ENCODE measurements around the gene PRKAG2.
A peak's percentile ranks its signal among the peaks of the same experiment; 100 is the strongest.

Gene PRKAG2

GRCh38 chr7:151592330-151592729 is 284.6 kb downstream of the PRKAG2 start:
- H3K27me3 ChIP-seq (ENCODE audit: control insufficient read depth in 1 of 2, insufficient read depth in 2 of 2, low read length in 2 of 2): no peaks in the 10 kb centered on the region
- no peak overlapping the region for H3K9ac ChIP-seq (ENCODE audit: low read length in 2 of 2)
- H3K4me3 ChIP-seq (ENCODE audit: low read length in 2 of 2): no peak overlapping the region
- H3K9me3 ChIP-seq (ENCODE audit: control insufficient read depth in 2 of 2, low read length in 2 of 2): no peaks in the 10 kb centered on the region
- H3K4me1 ChIP-seq (ENCODE audit: control insufficient read depth, insufficient read depth, low read length): no peaks in the 10 kb centered on the region
- H3K27ac ChIP-seq (ENCODE audit: low read length): no peak overlapping the region
- H3K36me3 ChIP-seq (ENCODE audit: control insufficient read depth in 2 of 2, insufficient read depth in 2 of 2, low read length in 2 of 2): peaks cover 2 to 14% of the 10 kb centered on the region in 2 donors

- Histone ChIP-seq H3K9ac (ENCODE audit: low read length in 2 of 2) (no peak overlapping the region), H3K9me3 (ENCODE audit: control insufficient read depth in 2 of 2, low read length in 2 of 2) (no peaks in the 10 kb centered on the region), H3K27ac (ENCODE audit: low read length) (no peak overlapping the region), H3K36me3 (ENCODE audit: control insufficient read depth in 2 of 2, insufficient read depth in 2 of 2, low read length in 2 of 2) (peaks cover 2 to 14% of the 10 kb centered on the region in 2 donors), H3K4me3 (ENCODE audit: low read length in 2 of 2) (no peak overlapping the region), H3K4me1 (ENCODE audit: control insufficient read depth, insufficient read depth, low read length) (peaks cover 4% of the 10 kb centered on the region), H3K27me3 (ENCODE audit: control insufficient read depth in 1 of 2, insufficient read depth in 2 of 2, low read length in 2 of 2) (no peaks in the 10 kb centered on the region)
Measured at GRCh38 chr7:151591866-151592265, 285.0 kb downstream of the PRKAG2 start.

- no peaks in the 10 kb centered on the region for H3K9me3 ChIP-seq (ENCODE audit: control insufficient read depth in 2 of 2, low read length in 2 of 2)
- H3K27ac ChIP-seq (ENCODE audit: low read length): no peak overlapping the region
- no peaks in the 10 kb centered on the region for H3K27me3 ChIP-seq (ENCODE audit: control insufficient read depth in 1 of 2, insufficient read depth in 2 of 2, low read length in 2 of 2)
- peaks cover 2 to 14% of the 10 kb centered on the region in 2 donors for H3K36me3 ChIP-seq (ENCODE audit: control insufficient read depth in 2 of 2, insufficient read depth in 2 of 2, low read length in 2 of 2)
- no peak overlapping the region for H3K9ac ChIP-seq (ENCODE audit: low read length in 2 of 2)
- H3K4me3 ChIP-seq (ENCODE audit: low read length in 2 of 2): no peak overlapping the region
- H3K4me1 ChIP-seq (ENCODE audit: control insufficient read depth, insufficient read depth, low read length): peaks cover 5% of the 10 kb centered on the region
Measured at GRCh38 chr7:151590850-151591771, 285.8 kb downstream of the PRKAG2 start.

GRCh38 chr7:151590071-151590849 is 286.7 kb downstream of the PRKAG2 start:
- Histone ChIP-seq H3K36me3 (ENCODE audit: control insufficient read depth in 2 of 2, insufficient read depth in 2 of 2, low read length in 2 of 2) (peaks cover 2 to 14% of the 10 kb centered on the region in 2 donors), H3K4me1 (ENCODE audit: control insufficient read depth, insufficient read depth, low read length) (peaks cover 9% of the 10 kb centered on the region)

GRCh38 chr7:151588982-151589381 is 287.9 kb downstream of the PRKAG2 start:
- peaks cover 5 to 8% of the 10 kb centered on the region in 2 donors for H3K36me3 ChIP-seq (ENCODE audit: control insufficient read depth in 2 of 2, insufficient read depth in 2 of 2, low read length in 2 of 2)
- H3K4me3 ChIP-seq (ENCODE audit: low read length in 2 of 2): no peak overlapping the region
- no peaks in the 10 kb centered on the region for H3K27me3 ChIP-seq (ENCODE audit: control insufficient read depth in 1 of 2, insufficient read depth in 2 of 2, low read length in 2 of 2)
- peaks cover 9% of the 10 kb centered on the region for H3K4me1 ChIP-seq (ENCODE audit: control insufficient read depth, insufficient read depth, low read length)
- H3K9ac ChIP-seq (ENCODE audit: low read length in 2 of 2): peak overlapping the region in 1 of 2 donors; percentile 21
- H3K9me3 ChIP-seq (ENCODE audit: control insufficient read depth in 2 of 2, low read length in 2 of 2): no peaks in the 10 kb centered on the region
- H3K27ac ChIP-seq (ENCODE audit: low read length): no peak overlapping the region

More at GRCh38 chr7:151590071-151590849, 286.7 kb downstream of the PRKAG2 start:
- no peaks in the 10 kb centered on the region for H3K27me3 ChIP-seq (ENCODE audit: control insufficient read depth in 1 of 2, insufficient read depth in 2 of 2, low read length in 2 of 2)
- H3K27ac ChIP-seq (ENCODE audit: low read length): no peak overlapping the region
- H3K9ac ChIP-seq (ENCODE audit: low read length in 2 of 2): no peak overlapping the region
- no peak overlapping the region for H3K4me3 ChIP-seq (ENCODE audit: low read length in 2 of 2)
- H3K9me3 ChIP-seq (ENCODE audit: control insufficient read depth in 2 of 2, low read length in 2 of 2): no peaks in the 10 kb centered on the region

GRCh38 chr7:151586531-151587260 is 290.2 kb downstream of the PRKAG2 start:
- Histone ChIP-seq H3K36me3 (ENCODE audit: control insufficient read depth in 2 of 2, insufficient read depth in 2 of 2, low read length in 2 of 2) (peaks cover 6 to 9% of the 10 kb centered on the region in 2 donors), H3K9ac (ENCODE audit: low read length in 2 of 2) (no peak overlapping the region), H3K9me3 (ENCODE audit: control insufficient read depth in 2 of 2, low read length in 2 of 2) (no peaks in the 10 kb centered on the region), H3K27me3 (ENCODE audit: control insufficient read depth in 1 of 2, insufficient read depth in 2 of 2, low read length in 2 of 2) (no peaks in the 10 kb centered on the region), H3K4me1 (ENCODE audit: control insufficient read depth, insufficient read depth, low read length) (peaks cover 9% of the 10 kb centered on the region), H3K4me3 (ENCODE audit: low read length in 2 of 2) (no peak overlapping the region), H3K27ac (ENCODE audit: low read length) (no peak overlapping the region)

GRCh38 chr7:151585744-151586393 is 291.0 kb downstream of the PRKAG2 start:
- no peak overlapping the region for H3K27ac ChIP-seq (ENCODE audit: low read length)
- peaks cover 9% of the 10 kb centered on the region for H3K4me1 ChIP-seq (ENCODE audit: control insufficient read depth, insufficient read depth, low read length)
- H3K27me3 ChIP-seq (ENCODE audit: control insufficient read depth in 1 of 2, insufficient read depth in 2 of 2, low read length in 2 of 2): no peaks in the 10 kb centered on the region
- no peaks in the 10 kb centered on the region for H3K9me3 ChIP-seq (ENCODE audit: control insufficient read depth in 2 of 2, low read length in 2 of 2)
- no peak overlapping the region for H3K9ac ChIP-seq (ENCODE audit: low read length in 2 of 2)
- no peak overlapping the region for H3K4me3 ChIP-seq (ENCODE audit: low read length in 2 of 2)
- H3K36me3 ChIP-seq (ENCODE audit: control insufficient read depth in 2 of 2, insufficient read depth in 2 of 2, low read length in 2 of 2): peaks cover 3 to 6% of the 10 kb centered on the region in 2 donors

GRCh38 chr7:151581741-151582140 is 295.2 kb downstream of the PRKAG2 start:
- peaks cover 3% of the 10 kb centered on the region in 2 donors for H3K36me3 ChIP-seq (ENCODE audit: control insufficient read depth in 2 of 2, insufficient read depth in 2 of 2, low read length in 2 of 2)
- no peaks in the 10 kb centered on the region for H3K27me3 ChIP-seq (ENCODE audit: control insufficient read depth in 1 of 2, insufficient read depth in 2 of 2, low read length in 2 of 2)

GRCh38 chr7:151579644-151580043 is 297.3 kb downstream of the PRKAG2 start:
- no peaks in the 10 kb centered on the region for H3K4me1 ChIP-seq (ENCODE audit: control insufficient read depth, insufficient read depth, low read length)
- H3K27me3 ChIP-seq (ENCODE audit: control insufficient read depth in 1 of 2, insufficient read depth in 2 of 2, low read length in 2 of 2): no peaks in the 10 kb centered on the region
- no peak overlapping the region for H3K4me3 ChIP-seq (ENCODE audit: low read length in 2 of 2)
- H3K9ac ChIP-seq (ENCODE audit: low read length in 2 of 2): no peak overlapping the region
- H3K27ac ChIP-seq (ENCODE audit: low read length): no peak overlapping the region
- peaks cover 3 to 5% of the 10 kb centered on the region in 2 donors for H3K36me3 ChIP-seq (ENCODE audit: control insufficient read depth in 2 of 2, insufficient read depth in 2 of 2, low read length in 2 of 2)
- H3K9me3 ChIP-seq (ENCODE audit: control insufficient read depth in 2 of 2, low read length in 2 of 2): no peaks in the 10 kb centered on the region

More at GRCh38 chr7:151581741-151582140, 295.2 kb downstream of the PRKAG2 start:
- peaks cover 4% of the 10 kb centered on the region for H3K4me1 ChIP-seq (ENCODE audit: control insufficient read depth, insufficient read depth, low read length)
- H3K9ac ChIP-seq (ENCODE audit: low read length in 2 of 2): no peak overlapping the region
- no peak overlapping the region for H3K4me3 ChIP-seq (ENCODE audit: low read length in 2 of 2)
- no peak overlapping the region for H3K27ac ChIP-seq (ENCODE audit: low read length)
- no peaks in the 10 kb centered on the region for H3K9me3 ChIP-seq (ENCODE audit: control insufficient read depth in 2 of 2, low read length in 2 of 2)

GRCh38 chr7:151575410-151575809 is 301.5 kb downstream of the PRKAG2 start:
- Histone ChIP-seq H3K27ac (ENCODE audit: low read length) (no peak overlapping the region), H3K9ac (ENCODE audit: low read length in 2 of 2) (no peak overlapping the region), H3K4me1 (ENCODE audit: control insufficient read depth, insufficient read depth, low read length) (no peaks in the 10 kb centered on the region), H3K9me3 (ENCODE audit: control insufficient read depth in 2 of 2, low read length in 2 of 2) (no peaks in the 10 kb centered on the region), H3K36me3 (ENCODE audit: control insufficient read depth in 2 of 2, insufficient read depth in 2 of 2, low read length in 2 of 2) (peaks cover 5 to 7% of the 10 kb centered on the region in 2 donors), H3K4me3 (ENCODE audit: low read length in 2 of 2) (no peak overlapping the region), H3K27me3 (ENCODE audit: control insufficient read depth in 1 of 2, insufficient read depth in 2 of 2, low read length in 2 of 2) (no peaks in the 10 kb centered on the region)

Measured in stomach smooth muscle (tissue), 2 donors.